SJCRH30 (cell line): ENCODE data around the gene ATXN10. TPM values are rescaled to one million over a fixed set of nuclear protein-coding genes. Genes with fewer than 3 reads are reported as not detected.

Experiments
- DNase-seq, 2 experiments: peaks; one replicate each; pipeline ENCODE4 v3.0.0-alpha.2; 2015 to 2020
- H3K27ac ChIP-seq: fragments of 250-450 bp; sonication (Bioruptor Pico); 2 replicates; pipeline ENCODE4 v1.5.1; 2020; ENCODE audit warnings: mild to moderate bottlenecking, moderate library complexity
- H3K27me3 ChIP-seq: fragments of 250-450 bp; sonication (Bioruptor Pico); 2 replicates; pipeline ENCODE4 v1.5.1; 2020; ENCODE audit warnings: mild to moderate bottlenecking, moderate library complexity
- H3K36me3 ChIP-seq: fragments of 250-450 bp; sonication (Bioruptor Pico); 2 replicates; pipeline ENCODE4 v1.5.1; 2020; ENCODE audit warnings: mild to moderate bottlenecking, moderate library complexity
- H3K4me1 ChIP-seq: fragments of 250-450 bp; sonication (Bioruptor Pico); 2 replicates; pipeline ENCODE4 v1.5.1; 2020; ENCODE audit warnings: mild to moderate bottlenecking, moderate library complexity
- H3K4me3 ChIP-seq: fragments of 250-450 bp; sonication (Bioruptor Pico); 2 replicates; pipeline ENCODE4 v1.5.1; 2020; ENCODE audit warnings: mild to moderate bottlenecking, moderate library complexity
- H3K9me3 ChIP-seq: fragments of 250-450 bp; sonication (Bioruptor Pico); replicated peaks from 2 replicates; pipeline ENCODE4 v1.5.1; 2020; ENCODE audit warnings: mild to moderate bottlenecking, moderate library complexity
- total RNA-seq: library from RNA; depleted of rRNA; stranded (reverse); fragments of >200 nt; shearing (Covaris generic); gene quantifications from 2 replicates; pipeline ENCODE4 v1.2.3, GENCODE V29; 2014

Gene ATXN10
- total RNA-seq, 1 experiment from 2014 or later = 38.4 TPM

DNA sequence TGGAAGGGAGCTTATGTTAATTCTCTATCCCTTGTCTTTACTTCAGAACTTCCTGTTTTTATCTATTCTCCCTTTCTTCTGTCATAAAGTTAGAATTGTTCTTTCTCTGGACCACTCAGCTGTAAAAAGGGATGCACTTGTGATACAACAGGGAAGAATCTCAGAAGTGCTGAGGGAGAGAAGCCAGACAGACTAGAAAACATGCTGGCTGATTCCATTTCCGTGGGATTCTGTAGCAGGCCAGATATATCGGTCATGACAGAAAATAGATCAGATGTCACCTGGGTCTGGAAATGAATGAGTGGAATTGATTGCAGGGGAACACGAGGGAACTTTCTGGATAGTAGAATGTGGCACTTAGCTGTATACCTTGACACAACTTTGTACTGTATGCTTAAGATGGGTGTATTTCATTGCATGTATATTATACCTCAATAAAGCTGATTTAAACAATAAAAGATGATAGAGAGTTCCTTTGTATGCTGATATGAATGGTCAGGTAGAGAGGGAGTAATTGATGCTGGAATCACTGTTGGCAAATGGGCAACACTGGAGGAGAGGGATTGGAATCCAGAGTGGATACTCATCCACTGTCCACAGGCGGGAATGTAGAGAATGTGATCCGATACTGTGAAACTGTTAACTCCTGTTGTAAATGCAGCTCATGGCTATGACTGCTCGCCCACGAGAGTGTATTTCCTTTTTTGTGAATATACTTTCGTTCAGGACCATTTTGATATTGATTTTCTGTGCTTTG, 59.6 kb downstream of the ATXN10 start:
- Histone ChIP-seq H3K4me1 (0 out of 2 replicates have a peak, but pooled peaks cover 3% of the 10 kb centered on the region), H3K36me3 (peaks cover 10% of the 10 kb centered on the region), H3K27me3 (no peaks in the 10 kb centered on the region), H3K27ac (no peak overlapping the region), H3K9me3 (no peaks in the 10 kb centered on the region), H3K4me3 (no peak overlapping the region)
- no peak for DNase-seq

DNA sequence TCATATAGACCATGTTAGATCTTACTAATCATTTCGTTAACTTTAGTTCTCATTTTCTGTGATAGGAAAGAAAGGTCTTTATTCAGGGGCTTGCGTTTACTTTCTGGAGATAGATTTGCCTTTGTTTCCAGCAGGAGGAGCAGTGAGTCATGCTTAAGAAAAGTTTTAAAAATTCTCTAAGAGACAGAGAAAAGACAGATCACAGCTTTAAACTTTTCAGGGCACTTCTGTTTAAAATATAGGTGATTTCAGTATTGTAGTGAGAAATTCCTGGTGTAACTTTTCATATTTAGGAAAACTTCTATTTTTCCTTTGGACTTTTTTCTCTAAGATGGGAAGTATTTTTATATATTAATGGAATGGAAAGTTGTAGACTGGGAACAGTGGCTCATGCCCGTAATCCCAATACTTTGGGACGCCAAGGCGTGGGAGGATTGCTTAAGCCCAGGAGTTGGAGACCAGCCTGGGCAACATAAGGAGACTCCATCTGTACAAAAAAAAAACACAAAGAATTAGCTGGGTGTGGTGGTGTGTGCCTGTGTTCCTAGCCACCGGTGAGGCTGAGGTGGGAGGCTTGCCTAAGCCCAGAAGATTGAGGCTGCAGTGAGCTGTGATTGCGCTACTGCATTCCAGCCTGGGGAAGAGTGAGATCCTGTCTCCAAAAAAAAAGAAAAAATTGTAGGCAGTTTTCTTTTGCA, 60.3 kb downstream of the ATXN10 start:
- no peaks in the 10 kb centered on the region for H3K9me3 ChIP-seq
- H3K27me3 ChIP-seq = no peaks in the 10 kb centered on the region
- 0 out of 2 replicates have a peak, but pooled peaks cover 3% of the 10 kb centered on the region for H3K4me1 ChIP-seq
- H3K36me3 ChIP-seq = peaks cover 10% of the 10 kb centered on the region
- no peak overlapping the region for H3K27ac ChIP-seq
- H3K4me3 ChIP-seq = no peak overlapping the region
- no peak for DNase-seq

DNA sequence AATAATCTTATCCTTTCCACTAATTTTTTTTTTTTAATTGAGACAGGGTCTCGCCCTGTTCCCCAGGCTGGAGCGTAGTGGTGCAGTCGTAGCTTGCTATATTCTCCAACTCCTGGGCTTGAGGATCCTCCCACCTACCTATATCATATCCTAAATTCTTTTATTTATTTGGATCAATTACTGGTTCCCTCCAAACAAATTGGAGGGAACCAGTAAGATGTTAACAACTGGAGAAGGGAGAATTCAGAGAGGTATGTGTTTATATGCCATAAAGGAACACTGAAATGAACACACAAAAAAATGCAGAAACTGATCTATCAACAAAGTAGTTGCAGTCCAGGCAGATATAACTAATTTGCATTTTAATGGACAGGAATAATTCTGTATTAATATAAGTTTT, 63.6 kb downstream of the ATXN10 start:
- Histone ChIP-seq H3K4me3 (no peak overlapping the region), H3K27me3 (no peaks in the 10 kb centered on the region), H3K27ac (no peak overlapping the region), H3K9me3 (no peaks in the 10 kb centered on the region), H3K4me1 (0 out of 2 replicates have a peak, but pooled peaks cover 3% of the 10 kb centered on the region), H3K36me3 (peaks cover 21% of the 10 kb centered on the region)
- no peak for DNase-seq

DNA sequence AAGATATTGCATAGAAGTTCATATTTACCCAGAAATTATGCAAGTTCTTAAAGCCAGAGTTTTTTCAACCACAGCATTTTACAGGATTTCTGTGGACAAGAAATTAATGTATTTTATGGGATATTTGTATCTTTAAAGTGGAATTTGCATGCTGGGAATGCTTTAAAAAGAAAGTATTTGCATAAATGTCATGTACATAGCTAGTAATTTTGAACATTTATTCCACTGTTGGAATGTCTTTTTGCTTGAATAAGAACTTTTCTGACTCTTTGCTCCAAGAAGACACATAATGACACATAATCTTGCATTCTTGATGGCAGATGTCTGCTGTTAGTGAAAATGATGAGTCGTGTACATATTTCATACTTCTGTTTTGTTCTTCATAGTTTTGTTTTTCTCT, 66.6 kb downstream of the ATXN10 start:
- Histone ChIP-seq H3K36me3 (peaks cover 47% of the 10 kb centered on the region), H3K4me1 (no peaks in the 10 kb centered on the region), H3K9me3 (no peaks in the 10 kb centered on the region), H3K27me3 (no peaks in the 10 kb centered on the region), H3K27ac (no peak overlapping the region), H3K4me3 (no peak overlapping the region)
- no peak for DNase-seq

DNA sequence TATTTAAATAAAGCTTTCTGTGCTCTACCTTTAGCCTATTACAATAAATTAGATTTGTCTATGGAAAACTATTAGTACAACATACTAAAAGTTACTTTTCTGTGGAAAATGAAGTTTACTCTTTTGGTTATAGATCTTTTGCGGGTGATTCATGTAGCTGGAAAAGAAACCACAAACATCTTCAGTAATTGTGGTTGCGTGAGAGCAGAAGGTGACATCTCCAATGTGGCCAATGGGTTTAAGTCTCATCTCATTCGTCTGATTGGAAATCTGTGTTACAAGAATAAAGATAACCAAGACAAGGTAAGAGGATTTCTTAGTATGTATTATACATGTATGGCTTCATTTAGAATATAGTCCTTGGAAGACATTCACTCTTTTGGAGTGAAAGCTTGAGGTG, 68.6 kb downstream of the ATXN10 start:
- Histone ChIP-seq H3K27me3 (no peaks in the 10 kb centered on the region), H3K4me1 (no peaks in the 10 kb centered on the region), H3K36me3 (peaks cover 47% of the 10 kb centered on the region), H3K4me3 (no peak overlapping the region), H3K9me3 (no peaks in the 10 kb centered on the region), H3K27ac (no peak overlapping the region)
- DNase-seq = no peak

DNA sequence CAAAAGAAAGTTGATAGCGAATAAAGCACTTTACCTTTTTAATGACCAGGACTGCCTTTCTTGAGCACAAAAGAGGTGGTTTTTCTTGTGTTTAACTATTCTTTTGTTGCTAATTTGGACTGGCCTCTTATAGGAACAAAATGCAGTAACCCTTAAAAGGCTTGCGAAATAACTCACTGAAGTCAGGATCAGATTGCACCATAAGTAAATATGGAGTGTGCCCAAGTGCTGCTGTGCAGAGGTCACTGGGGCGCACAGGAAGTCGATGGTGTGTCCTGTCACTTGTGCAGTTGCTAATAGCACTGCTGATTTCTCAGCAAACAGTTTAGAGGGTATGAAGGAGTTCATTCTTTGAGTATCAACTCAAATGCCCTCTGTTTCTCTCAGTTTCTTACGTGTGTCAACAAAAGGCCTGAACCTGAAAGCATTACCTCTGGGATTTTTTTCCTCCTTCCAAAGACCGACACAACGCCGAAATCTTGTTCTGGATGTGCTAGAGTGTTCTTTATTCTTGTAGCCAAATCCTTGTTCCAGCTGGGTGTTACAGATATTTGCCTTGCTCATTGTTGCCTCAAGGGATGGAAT, 71.3 kb downstream of the ATXN10 start:
- no peaks in the 10 kb centered on the region for H3K4me1 ChIP-seq
- H3K27me3 ChIP-seq = no peaks in the 10 kb centered on the region
- H3K27ac ChIP-seq = no peak overlapping the region
- H3K36me3 ChIP-seq = peaks cover 51% of the 10 kb centered on the region
- DNase-seq = no peak
- H3K4me3 ChIP-seq = no peak overlapping the region
- no peaks in the 10 kb centered on the region for H3K9me3 ChIP-seq

DNA sequence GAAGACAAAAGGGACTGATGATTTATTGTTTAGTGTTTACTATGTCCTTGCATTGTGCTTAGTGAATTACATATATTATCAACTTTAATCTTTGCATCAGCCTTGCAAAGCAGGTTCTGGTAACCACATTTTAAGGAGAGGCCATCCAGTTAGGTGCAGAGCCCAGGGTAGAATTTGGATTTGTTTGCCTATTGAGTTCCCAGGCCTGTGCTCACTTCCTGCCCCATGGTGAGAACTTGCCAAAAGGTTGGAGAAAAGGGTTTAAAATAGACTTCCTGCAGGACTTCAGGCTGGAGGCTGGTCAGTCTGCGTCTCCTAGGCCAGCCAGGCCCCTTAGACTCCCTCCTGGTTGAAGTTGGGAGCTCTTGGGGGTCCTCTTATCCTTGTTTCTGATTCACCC, 72.1 kb downstream of the ATXN10 start:
- H3K4me1 ChIP-seq = no peaks in the 10 kb centered on the region
- peaks cover 46% of the 10 kb centered on the region for H3K36me3 ChIP-seq
- no peak overlapping the region for H3K4me3 ChIP-seq
- no peaks in the 10 kb centered on the region for H3K9me3 ChIP-seq
- DNase-seq = no peak
- no peaks in the 10 kb centered on the region for H3K27me3 ChIP-seq
- H3K27ac ChIP-seq = no peak overlapping the region

DNA sequence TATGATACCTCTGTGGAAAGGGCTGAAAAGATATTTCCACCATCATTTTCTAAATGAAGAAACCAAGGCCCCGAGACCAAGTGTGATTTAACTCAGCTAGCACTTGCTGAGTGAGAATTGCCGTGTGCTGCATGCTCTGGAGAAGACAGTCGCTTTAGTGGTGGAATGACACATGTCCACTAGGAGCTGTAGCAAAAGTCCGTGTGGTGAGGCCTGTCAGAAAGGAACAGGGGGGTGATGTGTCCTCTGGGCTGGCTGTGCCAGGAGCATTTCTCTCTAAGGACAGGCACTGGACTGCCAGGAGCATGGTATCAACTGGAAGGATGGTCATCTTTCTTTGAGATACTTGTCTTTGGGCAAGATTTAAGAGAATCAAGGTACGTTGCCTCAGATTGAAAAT, 72.8 kb downstream of the ATXN10 start:
- Histone ChIP-seq H3K27me3 (no peaks in the 10 kb centered on the region), H3K36me3 (peaks cover 39% of the 10 kb centered on the region), H3K27ac (no peak overlapping the region), H3K4me3 (no peak overlapping the region), H3K4me1 (no peaks in the 10 kb centered on the region), H3K9me3 (no peaks in the 10 kb centered on the region)
- no peak for DNase-seq

DNA sequence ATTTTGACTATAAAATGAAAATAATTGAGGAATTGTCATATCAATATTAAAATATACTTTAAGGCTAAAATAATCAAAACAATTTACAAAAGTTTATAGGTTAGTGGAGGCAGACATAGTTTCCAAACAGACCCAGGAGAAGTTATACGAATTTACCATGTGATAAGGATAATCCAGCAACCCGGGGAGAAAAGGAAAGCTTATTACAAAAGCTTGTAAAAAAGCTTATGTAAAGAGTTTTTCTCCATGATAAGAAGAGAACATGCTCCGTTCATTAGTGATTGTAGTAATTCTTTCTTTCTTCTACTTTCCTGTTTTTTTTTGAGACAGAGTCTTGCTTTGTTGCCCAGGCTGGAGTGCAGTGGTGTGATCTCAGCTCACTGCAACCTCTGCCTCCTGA, 79.0 kb downstream of the ATXN10 start:
- Histone ChIP-seq H3K36me3 (peaks cover 5% of the 10 kb centered on the region), H3K9me3 (no peaks in the 10 kb centered on the region), H3K27me3 (no peaks in the 10 kb centered on the region), H3K4me3 (no peak overlapping the region), H3K27ac (no peak overlapping the region), H3K4me1 (no peaks in the 10 kb centered on the region)
- DNase-seq = no peak

DNA sequence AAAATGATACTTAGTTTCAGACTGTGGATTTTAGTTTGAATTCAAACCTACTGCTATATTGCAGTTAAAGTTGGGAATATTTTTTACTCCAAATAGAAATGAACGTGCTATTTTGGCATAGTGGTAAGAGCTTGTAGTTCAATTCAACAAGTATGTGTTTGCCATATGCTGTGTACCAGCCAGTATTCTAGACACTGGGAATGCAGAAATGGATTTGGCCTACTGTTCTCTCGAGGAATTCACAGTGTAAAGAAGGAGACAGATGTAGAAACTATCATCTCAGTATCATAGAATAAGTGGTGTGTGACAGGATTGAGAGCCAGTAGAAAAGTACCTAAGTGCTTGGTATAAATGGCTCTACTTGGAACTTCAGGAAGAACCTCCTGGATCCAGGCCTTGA, 80.4 kb downstream of the ATXN10 start:
- no peaks in the 10 kb centered on the region for H3K27me3 ChIP-seq
- no peak overlapping the region for H3K4me3 ChIP-seq
- DNase-seq = no peak
- H3K4me1 ChIP-seq = no peaks in the 10 kb centered on the region
- no peaks in the 10 kb centered on the region for H3K9me3 ChIP-seq
- no peak overlapping the region for H3K27ac ChIP-seq
- H3K36me3 ChIP-seq = no peaks in the 10 kb centered on the region; the same call in 1 of the 2 replicates

DNA sequence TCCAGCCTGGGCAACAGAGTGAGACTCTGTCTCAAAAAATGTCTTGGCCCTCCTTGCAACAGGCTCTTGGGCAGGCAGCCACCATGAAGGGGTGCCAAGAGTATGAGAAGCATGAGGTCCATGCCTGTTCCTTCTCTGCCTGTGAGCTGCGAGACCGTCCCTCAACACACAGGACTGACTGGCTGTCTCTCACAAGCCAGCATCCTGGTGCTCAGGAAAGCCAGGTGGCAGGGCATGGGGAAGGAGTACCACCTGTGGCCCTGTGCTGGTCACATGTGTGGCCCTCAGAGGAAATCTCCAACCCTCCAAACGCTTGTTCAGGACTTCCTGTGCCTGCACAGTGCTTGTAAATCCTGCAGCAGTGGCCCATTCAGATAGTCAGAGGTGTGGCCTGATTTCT, 83.2 kb downstream of the ATXN10 start:
- H3K27ac ChIP-seq = no peak overlapping the region
- H3K27me3 ChIP-seq = no peaks in the 10 kb centered on the region
- H3K36me3 ChIP-seq = 0 out of 2 replicates have a peak, but pooled peaks cover 2% of the 10 kb centered on the region
- no peaks in the 10 kb centered on the region for H3K4me1 ChIP-seq
- no peaks in the 10 kb centered on the region for H3K9me3 ChIP-seq
- no peak overlapping the region for H3K4me3 ChIP-seq
- DNase-seq = no peak

DNA sequence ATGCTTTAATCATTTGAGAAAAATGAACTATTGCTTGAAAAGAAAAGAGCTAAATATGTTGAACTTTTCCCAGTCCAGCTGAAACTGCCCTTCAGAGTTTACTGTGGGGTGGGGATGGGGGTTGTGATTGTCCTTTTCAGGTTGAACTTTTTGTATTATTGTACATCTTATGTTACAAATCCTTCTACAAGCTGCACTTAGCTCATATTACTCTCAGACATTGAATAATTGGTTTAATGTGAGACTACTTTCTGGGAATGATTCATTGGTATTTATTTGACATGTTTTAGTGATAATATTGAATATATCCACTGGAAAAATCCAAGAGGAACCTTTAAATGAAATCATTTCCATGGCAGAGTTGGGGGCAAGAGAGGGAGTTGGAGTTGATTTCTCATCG, 84.9 kb downstream of the ATXN10 start:
- Histone ChIP-seq H3K27me3 (no peaks in the 10 kb centered on the region), H3K4me1 (no peaks in the 10 kb centered on the region), H3K9me3 (no peaks in the 10 kb centered on the region), H3K27ac (no peak overlapping the region), H3K36me3 (0 out of 2 replicates have a peak, but pooled peaks cover 2% of the 10 kb centered on the region), H3K4me3 (no peak overlapping the region)
- DNase-seq = no peak

DNA sequence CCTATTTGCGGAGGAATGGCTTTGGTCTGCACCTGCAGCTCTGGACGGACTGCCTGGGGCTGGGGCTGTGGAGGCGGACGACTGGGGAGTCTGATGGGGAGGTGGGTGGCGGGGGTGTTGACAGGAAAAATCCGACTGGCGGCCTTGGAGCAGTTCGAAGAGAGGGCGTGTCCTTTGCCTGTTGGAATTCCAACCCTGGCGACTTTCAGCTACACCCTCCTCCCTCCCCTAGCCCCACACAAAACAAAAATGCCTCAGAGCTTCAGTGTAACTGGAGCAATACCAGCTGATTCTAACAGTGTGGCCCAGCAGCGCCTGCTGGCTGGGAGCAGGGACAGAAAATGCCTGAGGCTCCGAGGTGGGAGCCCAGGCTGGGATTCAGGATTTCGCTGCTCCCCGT, 85.4 kb downstream of the ATXN10 start:
- H3K27ac ChIP-seq = no peak overlapping the region
- H3K9me3 ChIP-seq = no peaks in the 10 kb centered on the region
- DNase-seq = no peak
- H3K4me1 ChIP-seq = no peaks in the 10 kb centered on the region
- H3K4me3 ChIP-seq = no peak overlapping the region
- 0 out of 2 replicates have a peak, but pooled peaks cover 2% of the 10 kb centered on the region for H3K36me3 ChIP-seq
- no peaks in the 10 kb centered on the region for H3K27me3 ChIP-seq

DNA sequence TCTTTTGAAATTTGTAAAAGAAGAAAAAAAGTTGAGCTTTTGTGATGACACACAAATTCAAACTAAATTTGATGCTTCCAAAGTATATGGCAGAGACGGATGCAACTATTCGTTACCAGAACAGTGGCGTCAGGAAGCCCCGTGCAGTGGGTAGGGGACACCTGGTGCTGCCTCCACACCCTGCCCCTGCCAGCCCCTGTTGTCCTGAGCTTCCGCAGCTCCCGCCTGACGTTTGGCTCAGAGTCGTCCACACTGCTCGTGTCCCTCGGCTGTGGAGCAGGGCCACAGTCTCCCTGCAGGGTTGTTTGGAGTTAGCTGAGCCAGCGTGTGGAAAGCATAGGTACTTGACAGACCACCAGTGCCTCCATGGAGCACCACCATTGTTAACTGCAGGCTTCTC, 86.3 kb downstream of the ATXN10 start:
- no peak for DNase-seq
- H3K36me3 ChIP-seq = 0 out of 2 replicates have a peak, but pooled peaks cover 2% of the 10 kb centered on the region
- no peaks in the 10 kb centered on the region for H3K9me3 ChIP-seq
- no peak overlapping the region for H3K27ac ChIP-seq
- H3K4me1 ChIP-seq = no peaks in the 10 kb centered on the region
- H3K27me3 ChIP-seq = no peaks in the 10 kb centered on the region
- no peak overlapping the region for H3K4me3 ChIP-seq

DNA sequence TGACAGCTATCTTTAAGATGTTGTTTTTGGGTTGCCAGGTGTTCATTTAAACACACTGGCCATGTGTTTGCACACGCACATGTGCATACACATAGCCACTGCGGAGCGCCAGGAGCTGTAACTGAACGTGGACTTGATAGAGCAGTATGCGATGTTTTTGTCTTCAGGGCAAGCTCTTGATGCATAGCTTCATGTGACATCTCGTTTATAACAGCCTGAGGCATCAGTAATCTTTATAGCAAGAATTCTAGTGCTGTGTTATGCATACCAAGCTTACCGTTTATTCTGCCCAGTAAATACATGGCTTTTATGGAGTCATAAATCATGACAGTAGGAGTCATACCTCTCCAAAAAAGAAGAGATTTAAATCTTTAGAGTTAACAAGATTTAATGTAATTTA, 87.0 kb downstream of the ATXN10 start:
- Histone ChIP-seq H3K4me1 (no peaks in the 10 kb centered on the region), H3K27me3 (no peaks in the 10 kb centered on the region), H3K4me3 (no peak overlapping the region), H3K27ac (no peak overlapping the region), H3K9me3 (no peaks in the 10 kb centered on the region), H3K36me3 (0 out of 2 replicates have a peak, but pooled peaks cover 2% of the 10 kb centered on the region)
- DNase-seq = no peak
